Endothelial cell of umbilical vein (primary cell): Measurements from ENCODE around the gene CHST7. TPM values are rescaled to one million over a fixed set of nuclear protein-coding genes. Genes with fewer than 3 reads are reported as not detected.
A peak's percentile ranks its signal among the peaks of the same experiment; 100 is the strongest.

Source experiments
- BruUV-seq: library from RNA; stranded (reverse); fragments of 400-500 nt; replicated peaks from 2 replicates; lab custom pipeline; 2021; lab: Mats Ljungman, UMichigan
- CTCF ChIA-PET: fragments of 300-600, 350-600 bp; sonication (Branson Sonifier 250); formaldehyde crosslinking; loops from one replicate; lab custom pipeline; 2021; ENCODE audit warnings: antibody characterized with exemption, inconsistent platforms; lab: Charles Lee
- POLR2A ChIA-PET: fragments of 300-600, 350-600 bp; sonication (Branson Sonifier 250); formaldehyde crosslinking; loops from one replicate; lab custom pipeline; 2021; ENCODE audit warnings: antibody characterized with exemption, inconsistent platforms; lab: Charles Lee
- DNase-seq: peaks from one replicate; pipeline ENCODE4 v3.0.0-alpha.2; 2011; ENCODE audit warnings: low read depth, low spot score
- FAIRE-seq: peaks from 2 replicates; lab custom pipeline; 2011; peaks lifted over from hg19 to GRCh38; lab: Jason Lieb, UNC
- H2AFZ ChIP-seq: 2 replicates; pipeline ENCODE4 v1.6.0; 2012; ENCODE audit warnings: low read depth, low read length, control low read depth, inconsistent platforms
- H3K27ac ChIP-seq: 2 replicates; pipeline ENCODE4 v1.5.1; 2011; ENCODE audit warnings: low read depth, mild to moderate bottlenecking, control low read depth, low read length, moderate library complexity; ENCODE audit not compliant: insufficient read depth
- H3K27me3 ChIP-seq, 2 experiments: 2 replicates each; pipeline versions ENCODE4 v1.6.0 to v1.6.1; 2011; ENCODE audit warnings: low read length in 2 of 2, mixed read lengths in 1 of 2; ENCODE audit not compliant: control insufficient read depth in 2 of 2, insufficient read depth in 2 of 2
- H3K36me3 ChIP-seq, 2 experiments: 2 replicates in 1 of 2; 3 replicates in 1 of 2; pipeline ENCODE4 v1.5.1; 2011; ENCODE audit warnings: low read length in 2 of 2, mild to moderate bottlenecking in 1 of 2, moderate library complexity in 1 of 2; ENCODE audit not compliant: control insufficient read depth in 2 of 2, insufficient read depth in 2 of 2; ENCODE audit errors: extremely low read depth in 1 of 2
- H3K4me1 ChIP-seq: 3 replicates; pipeline ENCODE4 v1.5.1; 2011; ENCODE audit warnings: mild to moderate bottlenecking, low read length; ENCODE audit not compliant: control insufficient read depth, insufficient read depth; ENCODE audit errors: extremely low read depth
- H3K4me2 ChIP-seq: 2 replicates; pipeline ENCODE4 v1.6.1; 2011; ENCODE audit warnings: low read length, control low read depth, mixed read lengths; ENCODE audit not compliant: insufficient read depth
- H3K4me3 ChIP-seq, 3 experiments: fragments of 200-600 bp in 1 of 3; sonication (generic), shearing (Covaris generic) in 1 of 3; replicated peaks in 1 of 3; 2 replicates each; pipeline ENCODE4 v1.5.1; 2011 to 2016; ENCODE audit warnings: control low read depth in 3 of 3, low read length in 3 of 3, mild to moderate bottlenecking in 2 of 3, inconsistent platforms in 1 of 3, low read depth in 1 of 3, moderate library complexity in 1 of 3; ENCODE audit not compliant: insufficient read depth in 1 of 3
- H3K79me2 ChIP-seq: 2 replicates; pipeline ENCODE4 v1.6.0; 2012; ENCODE audit warnings: low read length, inconsistent platforms; ENCODE audit not compliant: control insufficient read depth, insufficient read depth
- H3K9ac ChIP-seq: replicated peaks from 2 replicates; pipeline ENCODE3; 2011; ENCODE audit warnings: low read length, control low read depth; ENCODE audit not compliant: insufficient read depth; ENCODE audit errors: extremely low read depth
- H3K9me1 ChIP-seq: replicated peaks from 3 replicates; pipeline ENCODE4 v1.6.0; 2011; ENCODE audit warnings: mild to moderate bottlenecking, low read length; ENCODE audit not compliant: control insufficient read depth, insufficient read depth; ENCODE audit errors: extremely low read depth
- H3K9me3 ChIP-seq: replicated peaks from 2 replicates; pipeline ENCODE4 v1.5.1; 2012; ENCODE audit warnings: low read length, inconsistent platforms; ENCODE audit not compliant: control insufficient read depth, insufficient read depth
- H4K20me1 ChIP-seq: replicated peaks from 2 replicates; pipeline ENCODE3; 2011; ENCODE audit warnings: mild to moderate bottlenecking, low read length; ENCODE audit not compliant: control insufficient read depth, insufficient read depth; ENCODE audit errors: extremely low read depth
- EZH2 ChIP-seq: IDR thresholded peaks from 2 replicates; pipeline ENCODE4 v1.6.1; 2012; ENCODE audit warnings: borderline replicate concordance, low read depth, mild to moderate bottlenecking, moderate library complexity, low read length, inconsistent platforms; ENCODE audit not compliant: severe bottlenecking
- FOS ChIP-seq: IDR thresholded peaks from 2 replicates; pipeline ENCODE4 v1.6.1; 2011; ENCODE audit warnings: mild to moderate bottlenecking, low read length, moderate library complexity, borderline replicate concordance; ENCODE audit not compliant: insufficient read depth
- GATA2 ChIP-seq: IDR thresholded peaks from 2 replicates; pipeline ENCODE4 v1.7.0; 2011; ENCODE audit warnings: low read depth, mild to moderate bottlenecking, moderate library complexity, mixed read lengths, low read length; ENCODE audit not compliant: insufficient read length, insufficient read depth
- JUN ChIP-seq: IDR thresholded peaks from 2 replicates; pipeline ENCODE4 v1.6.1; 2011; ENCODE audit warnings: borderline replicate concordance, low read depth; ENCODE audit not compliant: insufficient read length, insufficient read depth
- MYC ChIP-seq: IDR thresholded peaks from one replicate; pipeline ENCODE4 v1.6.1; 2011; ENCODE audit warnings: mild to moderate bottlenecking, low read depth, low read length
- POLR2A ChIP-seq: IDR thresholded peaks from 2 replicates; pipeline ENCODE4 v1.6.1; 2012; ENCODE audit warnings: low read depth, mild to moderate bottlenecking, control low read depth, low read length
- POLR2AphosphoS5 ChIP-seq: IDR thresholded peaks from 2 replicates; pipeline ENCODE4 v1.6.1; 2012; ENCODE audit warnings: low read depth, mild to moderate bottlenecking, control low read depth, low read length, moderate library complexity; ENCODE audit not compliant: insufficient read depth
- dilution Hi-C: fragments of 300-500 bp; cut with MboI; formaldehyde crosslinking; loops from one replicate; pipeline ENCODE4 v1.15.0; 2019; ENCODE audit warnings: low sequenced_read_pairs; ENCODE audit not compliant: extremely low pct_ligation_motif_present
- intact Hi-C: fragments of 100-400 bp; cut with micrococcal nuclease; formaldehyde crosslinking; loops from one replicate; pipeline ENCODE4 v1.10.0; 2022
- polyA plus RNA-seq, 4 experiments: library from polyadenylated mRNA; depleted of rRNA in 3 of 4; stranded (reverse) in 3 of 4; unstranded in 1 of 4; fragments of >200 nt; gene quantifications; 2 replicates each; pipeline versions ENCODE4 v1.2.1 to v1.2.3, GENCODE V29; 2011 to 2012; ENCODE audit warnings: missing spikeins in 1 of 4
- total RNA-seq: library from RNA; stranded (reverse); gene quantifications from 2 replicates; pipeline ENCODE4 v1.2.3, GENCODE V29; 2021
- TF ChIP-seq, protein P1 (sequence below): IDR thresholded peaks from 2 replicates; pipeline ENCODE4 v1.6.1; 2011; ENCODE audit not compliant: insufficient read depth, insufficient read length
- TF ChIP-seq, protein P2 (sequence below), 2 donors: IDR thresholded peaks; 1 replicate in 1 of 2; 2 replicates in 1 of 2; pipeline ENCODE4 v1.5.1; 2011; ENCODE audit warnings: low read length in 2 of 2, mild to moderate bottlenecking in 2 of 2, moderate library complexity in 2 of 2, control low read depth in 1 of 2, inconsistent platforms in 1 of 2, low read depth in 1 of 2; ENCODE audit not compliant: insufficient read depth in 1 of 2; ENCODE audit errors: extremely low read depth in 1 of 2

Gene CHST7
- total and polyA plus RNA-seq, 2 donors (not counting 3 experiments of a cell fraction or from before 2014, with no cell fraction given), result 4.5 to 11.2 TPM

- H3K9me3 ChIP-seq, result no peaks in the 10 kb centered on the region
- H2AFZ ChIP-seq, result no peak overlapping the region
- no peak overlapping the region for H3K4me2 ChIP-seq
- no peaks in the 10 kb centered on the region for H4K20me1 ChIP-seq
- H3K9me1 ChIP-seq, result no peaks in the 10 kb centered on the region
- no peak overlapping the region for H3K4me3 ChIP-seq
- ChIA-PET POLR2A (interaction anchor here (0.7 kb wide), 1 partner anchor 23 kb away, joined by 3 read pairs; no protein-coding TSS in a partner anchor), CTCF (no interaction called here)
- dilution Hi-C loops, result no loop called here
- peaks cover 38% of the 10 kb centered on the region for H3K4me1 ChIP-seq
- no peak overlapping the region for H3K27ac ChIP-seq
- TF ChIP-seq GATA2 (no peak), FOS (no peak), POLR2A (no peak), MYC (no peak), POLR2AphosphoS5 (no peak), EZH2 (no peak), JUN (no peak)
- TF ChIP-seq, protein P1, sequence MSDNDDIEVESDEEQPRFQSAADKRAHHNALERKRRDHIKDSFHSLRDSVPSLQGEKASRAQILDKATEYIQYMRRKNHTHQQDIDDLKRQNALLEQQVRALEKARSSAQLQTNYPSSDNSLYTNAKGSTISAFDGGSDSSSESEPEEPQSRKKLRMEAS, result no peak
- TF ChIP-seq, protein P2, sequence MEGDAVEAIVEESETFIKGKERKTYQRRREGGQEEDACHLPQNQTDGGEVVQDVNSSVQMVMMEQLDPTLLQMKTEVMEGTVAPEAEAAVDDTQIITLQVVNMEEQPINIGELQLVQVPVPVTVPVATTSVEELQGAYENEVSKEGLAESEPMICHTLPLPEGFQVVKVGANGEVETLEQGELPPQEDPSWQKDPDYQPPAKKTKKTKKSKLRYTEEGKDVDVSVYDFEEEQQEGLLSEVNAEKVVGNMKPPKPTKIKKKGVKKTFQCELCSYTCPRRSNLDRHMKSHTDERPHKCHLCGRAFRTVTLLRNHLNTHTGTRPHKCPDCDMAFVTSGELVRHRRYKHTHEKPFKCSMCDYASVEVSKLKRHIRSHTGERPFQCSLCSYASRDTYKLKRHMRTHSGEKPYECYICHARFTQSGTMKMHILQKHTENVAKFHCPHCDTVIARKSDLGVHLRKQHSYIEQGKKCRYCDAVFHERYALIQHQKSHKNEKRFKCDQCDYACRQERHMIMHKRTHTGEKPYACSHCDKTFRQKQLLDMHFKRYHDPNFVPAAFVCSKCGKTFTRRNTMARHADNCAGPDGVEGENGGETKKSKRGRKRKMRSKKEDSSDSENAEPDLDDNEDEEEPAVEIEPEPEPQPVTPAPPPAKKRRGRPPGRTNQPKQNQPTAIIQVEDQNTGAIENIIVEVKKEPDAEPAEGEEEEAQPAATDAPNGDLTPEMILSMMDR (IDR thresholded peaks at IDR 0.05; ENCODE audit: extremely low read depth in 1 of 2, insufficient read depth in 1 of 2, low read depth in 1 of 2, low read length in 2 of 2), result no peak
- intact Hi-C loops, result no loop called here
- H3K27me3 ChIP-seq, result no peaks in the 10 kb centered on the region
- H3K36me3 ChIP-seq, result no peaks in the 10 kb centered on the region
- H3K9ac ChIP-seq, result no peak overlapping the region
- peak; percentile 12 for FAIRE-seq
- peak; percentile 24 for DNase-seq
- H3K79me2 ChIP-seq, result peaks cover 3% of the 10 kb centered on the region
- BruUV-seq, result no TSS peak
Measured at GRCh38 chrX:46589977-46590723, 16.6 kb downstream of the CHST7 start.
